Naive thymus-derived CD4-positive, alpha-beta T cell (primary cell): ENCODE data around the gene SSX7. TPM values are rescaled to one million over a fixed set of nuclear protein-coding genes. Genes with fewer than 3 reads are reported as not detected.
"Not testable (repeated sequence)": the region's sequence is repeated elsewhere in the genome, so short reads cannot be mapped to it uniquely, and the experiment has no call there.

Source experiments
- ATAC-seq: fragments of 150-1000 bp; cut with Tn5 transposase; 2 replicates; pipeline ENCODE4 v1.10.0; 2021; ENCODE audit warnings: mild to moderate bottlenecking, moderate library complexity
- CTCF ChIA-PET: fragments of 350-600 bp; sonication (Branson Sonifier 250); formaldehyde crosslinking; loops from one replicate; lab custom pipeline; 2021; ENCODE audit warnings: antibody characterized with exemption; lab: Charles Lee
- POLR2A ChIA-PET: fragments of 350-600 bp; sonication (Branson Sonifier 250); formaldehyde crosslinking; loops from one replicate; lab custom pipeline; 2021; ENCODE audit warnings: antibody characterized with exemption, inconsistent platforms; lab: Charles Lee
- DNase-seq, 9 donors: peaks; one replicate each; pipeline versions ENCODE4 v3.0.0 to v3.0.0-alpha.2; 2020 to 2022; ENCODE audit warnings: mixed read lengths in 1 of 9
- H3K27ac ChIP-seq: one replicate; pipeline ENCODE4 v1.7.0; 2013; ENCODE audit warnings: mild to moderate bottlenecking, low read depth, low read length, moderate library complexity
- H3K27me3 ChIP-seq, 2 donors: one replicate each; pipeline ENCODE4 v1.7.0; 2013; ENCODE audit warnings: low read length in 2 of 2, mild to moderate bottlenecking in 2 of 2, moderate library complexity in 2 of 2; ENCODE audit not compliant: control insufficient read depth in 2 of 2, insufficient read depth in 2 of 2
- H3K36me3 ChIP-seq, 3 experiments: 1 replicate in 2 of 3; 2 replicates in 1 of 3; pipeline ENCODE4 v1.7.0; 2013; ENCODE audit warnings: low read length in 3 of 3, mild to moderate bottlenecking in 3 of 3, moderate library complexity in 1 of 3; ENCODE audit not compliant: insufficient read depth in 3 of 3, control insufficient read depth in 2 of 3
- H3K4me1 ChIP-seq, 2 donors: one replicate each; pipeline ENCODE4 v1.7.0; 2013; ENCODE audit warnings: low read length in 2 of 2, mild to moderate bottlenecking in 2 of 2, moderate library complexity in 1 of 2; ENCODE audit not compliant: control insufficient read depth in 2 of 2, insufficient read depth in 2 of 2
- H3K4me3 ChIP-seq: 2 replicates; pipeline ENCODE4 v1.7.0; 2013; ENCODE audit warnings: mild to moderate bottlenecking, low read length
- H3K9me3 ChIP-seq, 3 experiments: 1 replicate in 2 of 3; 2 replicates in 1 of 3; pipeline ENCODE4 v1.7.0; 2013; ENCODE audit warnings: low read length in 3 of 3; ENCODE audit not compliant: control insufficient read depth in 2 of 3
- H3K27ac Mint-ChIP-seq, 9 donors: one replicate each; pipeline ENCODE4 v1.8.0; 2020 to 2022; ENCODE audit warnings: mixed read lengths in 9 of 9, mild to moderate bottlenecking in 8 of 9, moderate library complexity in 5 of 9, inconsistent platforms in 2 of 9
- H3K27me3 Mint-ChIP-seq, 5 donors: one replicate each; pipeline ENCODE4 v1.8.0; 2021 to 2022; ENCODE audit warnings: mixed read lengths in 5 of 5, mild to moderate bottlenecking in 1 of 5
- H3K36me3 Mint-ChIP-seq, 5 donors: one replicate each; pipeline ENCODE4 v1.8.0; 2020 to 2022; ENCODE audit warnings: mixed read lengths in 5 of 5, mild to moderate bottlenecking in 3 of 5, inconsistent platforms in 1 of 5
- H3K4me1 Mint-ChIP-seq, 7 donors: one replicate each; pipeline ENCODE4 v1.8.0; 2020 to 2022; ENCODE audit warnings: mixed read lengths in 7 of 7, mild to moderate bottlenecking in 3 of 7, inconsistent platforms in 1 of 7
- H3K4me3 Mint-ChIP-seq, 10 donors: one replicate each; pipeline ENCODE4 v1.8.0; 2020 to 2022; ENCODE audit warnings: mild to moderate bottlenecking in 10 of 10, mixed read lengths in 10 of 10, moderate library complexity in 6 of 10, inconsistent platforms in 2 of 10
- H3K9me3 Mint-ChIP-seq, 11 donors: one replicate each; pipeline ENCODE4 v1.8.0; 2020 to 2022; ENCODE audit warnings: mixed read lengths in 11 of 11, mild to moderate bottlenecking in 4 of 11, inconsistent platforms in 1 of 11, moderate library complexity in 1 of 11
- intact Hi-C, 2 donors: fragments of 100-400 bp; cut with micrococcal nuclease; formaldehyde crosslinking; loops; one replicate each; pipeline ENCODE4 v1.15.1; 2023
- polyA plus RNA-seq, 2 donors: library from polyadenylated mRNA; unstranded; fragments of 300-500 nt; fragmentation: Illumina TruSeq; gene quantifications; one replicate each; pipeline ENCODE4 v1.2.3, GENCODE V29; 2021
- total RNA-seq, 6 experiments: library from RNA in 5 of 6; stranded (reverse) in 5 of 6; gene quantifications; 1 replicate in 5 of 6; 2 replicates in 1 of 6; pipeline ENCODE4 v1.2.3 and lab custom pipeline; 2021 to 2026

The SSX7 gene, protein sequence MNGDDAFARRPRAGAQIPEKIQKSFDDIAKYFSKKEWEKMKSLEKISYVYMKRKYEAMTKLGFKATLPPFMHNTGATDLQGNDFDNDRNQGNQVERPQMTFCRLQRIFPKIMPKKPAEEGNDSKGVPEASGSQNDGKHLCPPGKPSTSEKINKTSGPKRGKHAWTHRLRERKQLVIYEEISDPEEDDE
- not detected for total RNA-seq
- polyA plus RNA-seq, result not detected
- not detected for total RNA-seq (lab: John Stamatoyannopoulos, UW)

- CTCF ChIA-PET, H3K27me3 Mint-ChIP-seq, H3K9me3 ChIP-seq, H3K27ac Mint-ChIP-seq, POLR2A ChIA-PET, H3K4me3 Mint-ChIP-seq, H3K36me3 Mint-ChIP-seq, H3K36me3 ChIP-seq, intact Hi-C loops, H3K9me3 Mint-ChIP-seq, DNase-seq, H3K27ac ChIP-seq, ATAC-seq, H3K4me3 ChIP-seq, H3K27me3 ChIP-seq, H3K4me1 Mint-ChIP-seq, H3K4me1 ChIP-seq: not testable (repeated sequence)
These were observed at the start of gene SSX7 for GRCh38 chrX:52654800-52655199. Gene SSX7 (minus strand): TSS chrX:52654900. CDS start chrX:52653472, 1,428 bp downstream.

- POLR2A ChIA-PET, CTCF ChIA-PET, H3K4me1 Mint-ChIP-seq, H3K4me1 ChIP-seq, H3K4me3 ChIP-seq, H3K27ac Mint-ChIP-seq, intact Hi-C loops, H3K9me3 Mint-ChIP-seq, H3K27me3 ChIP-seq, H3K9me3 ChIP-seq, DNase-seq, H3K27ac ChIP-seq, ATAC-seq, H3K36me3 ChIP-seq, H3K36me3 Mint-ChIP-seq, H3K4me3 Mint-ChIP-seq, H3K27me3 Mint-ChIP-seq: not testable (repeated sequence)
These were observed 37.3 kb upstream of the SSX7 start for GRCh38 chrX:52692034-52692433.

DNA sequence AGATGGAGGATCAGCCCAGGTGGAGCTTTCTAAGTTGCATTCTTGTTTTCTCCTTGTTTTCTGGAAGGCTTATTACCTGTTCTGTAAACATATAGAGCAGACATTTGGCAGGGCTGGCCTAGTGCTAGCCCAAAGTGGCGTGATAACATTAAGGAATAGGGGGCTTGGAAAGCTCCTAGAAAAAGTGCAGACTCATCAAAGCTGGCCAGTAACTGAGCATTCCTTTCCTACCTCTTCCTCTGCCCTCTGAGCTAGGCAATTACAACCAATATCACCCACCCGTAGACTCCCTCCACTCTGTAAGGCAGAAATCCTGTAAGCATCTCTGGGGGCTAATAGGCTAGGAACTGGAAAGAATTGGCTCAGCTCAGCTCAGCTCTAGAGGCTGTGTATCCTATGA is 7.5 kb upstream of the SSX7 start:
- POLR2A ChIA-PET, H3K9me3 ChIP-seq, H3K4me1 ChIP-seq, H3K27ac Mint-ChIP-seq, CTCF ChIA-PET, H3K9me3 Mint-ChIP-seq, H3K27me3 Mint-ChIP-seq, H3K36me3 ChIP-seq, H3K27ac ChIP-seq, H3K4me3 ChIP-seq, H3K36me3 Mint-ChIP-seq, H3K27me3 ChIP-seq, H3K4me3 Mint-ChIP-seq, ATAC-seq, DNase-seq, H3K4me1 Mint-ChIP-seq, intact Hi-C loops: not testable (repeated sequence)

GRCh38 chrX:52655475-52655874 is 775 bp upstream of the SSX7 start:
- POLR2A ChIA-PET, H3K9me3 ChIP-seq, H3K4me3 ChIP-seq, H3K36me3 ChIP-seq, H3K4me1 ChIP-seq, intact Hi-C loops, H3K27ac Mint-ChIP-seq, ATAC-seq, H3K27me3 Mint-ChIP-seq, H3K4me3 Mint-ChIP-seq, H3K9me3 Mint-ChIP-seq, DNase-seq, H3K36me3 Mint-ChIP-seq, H3K4me1 Mint-ChIP-seq, H3K27ac ChIP-seq, H3K27me3 ChIP-seq, CTCF ChIA-PET: not testable (repeated sequence)

DNA sequence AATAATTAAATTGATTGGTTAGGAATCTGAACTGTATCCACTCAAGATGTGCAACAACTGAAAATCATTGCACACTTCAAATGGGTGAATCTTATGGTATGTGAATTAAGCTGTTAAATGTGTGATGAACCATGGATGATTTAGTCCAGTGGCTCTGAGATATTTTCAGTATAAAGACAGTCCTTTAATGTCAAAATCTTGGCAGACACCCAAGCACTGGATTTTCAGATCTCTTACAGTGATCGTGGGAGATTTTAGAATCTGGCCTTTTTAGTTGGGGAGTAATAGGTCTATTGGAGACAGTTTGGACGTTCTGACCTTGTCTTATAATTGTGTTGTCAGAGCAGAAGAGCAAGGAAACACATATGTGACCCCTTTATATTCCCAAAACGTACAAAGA is 4.0 kb downstream of the SSX7 start:
- H3K9me3 Mint-ChIP-seq, H3K27me3 ChIP-seq, intact Hi-C loops, DNase-seq, ATAC-seq, H3K27ac ChIP-seq, H3K4me1 Mint-ChIP-seq, H3K9me3 ChIP-seq, H3K4me3 ChIP-seq, H3K36me3 ChIP-seq, CTCF ChIA-PET, H3K4me3 Mint-ChIP-seq, H3K4me1 ChIP-seq, H3K36me3 Mint-ChIP-seq, H3K27ac Mint-ChIP-seq, POLR2A ChIA-PET: not testable (repeated sequence)
- peaks cover 0 to 14% (median 4%) of the 10 kb centered on the region in 5 donors for H3K27me3 Mint-ChIP-seq

DNA sequence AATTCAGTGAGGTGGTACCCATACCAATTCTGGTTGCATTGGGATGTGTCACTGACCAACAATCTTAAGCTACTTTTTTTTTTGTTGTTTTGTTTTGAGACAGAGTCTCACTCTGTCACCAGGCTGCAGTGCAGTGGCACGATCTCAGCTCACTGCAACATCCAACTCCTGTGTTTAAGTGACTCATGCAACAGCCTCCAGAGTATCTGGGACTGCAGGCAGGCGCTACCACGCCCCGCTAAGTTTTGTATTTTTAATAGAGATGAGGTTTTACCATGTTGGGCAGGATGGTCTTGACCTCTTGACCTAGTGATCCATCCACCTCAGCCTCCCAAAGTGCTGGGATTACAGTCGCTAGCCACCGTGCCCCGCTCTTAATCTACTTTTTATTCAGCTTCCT is 5.7 kb downstream of the SSX7 start:
- intact Hi-C loops, H3K36me3 Mint-ChIP-seq, DNase-seq, H3K4me3 ChIP-seq, CTCF ChIA-PET, H3K4me1 ChIP-seq, H3K4me1 Mint-ChIP-seq, H3K36me3 ChIP-seq, H3K4me3 Mint-ChIP-seq, H3K27ac Mint-ChIP-seq, H3K9me3 ChIP-seq, H3K9me3 Mint-ChIP-seq, H3K27me3 ChIP-seq, ATAC-seq, POLR2A ChIA-PET, H3K27ac ChIP-seq: not testable (repeated sequence)
- H3K27me3 Mint-ChIP-seq, result peaks cover 0 to 14% (median 4%) of the 10 kb centered on the region in 5 donors

- H3K9me3 Mint-ChIP-seq, H3K4me3 Mint-ChIP-seq, H3K27ac ChIP-seq, H3K27me3 ChIP-seq, H3K4me3 ChIP-seq, H3K27ac Mint-ChIP-seq, H3K36me3 ChIP-seq, H3K4me1 Mint-ChIP-seq, H3K36me3 Mint-ChIP-seq, CTCF ChIA-PET, H3K9me3 ChIP-seq, POLR2A ChIA-PET, H3K27me3 Mint-ChIP-seq, H3K4me1 ChIP-seq, ATAC-seq, intact Hi-C loops, DNase-seq: not testable (repeated sequence)
These were observed 26.2 kb downstream of the SSX7 start for GRCh38 chrX:52628483-52628882.
